Breast epithelium (tissue), 4 donors: ENCODE measurements around the gene SLC1A7. TPM values are rescaled to one million over a fixed set of nuclear protein-coding genes. Genes with fewer than 3 reads are reported as not detected.

Experiments
- DNase-seq, 2 donors: peaks; one replicate each; pipeline ENCODE4 v3.0.0-alpha.2; 2019; ENCODE audit warnings: low spot score in 2 of 2
- H3K27ac ChIP-seq, 2 donors: fragments of 200-600 bp; sonication (generic) in 1 of 2; one replicate each; pipeline ENCODE4 v1.5.1; 2016 to 2019; ENCODE audit warnings: mild to moderate bottlenecking in 1 of 2
- H3K27me3 ChIP-seq, 2 donors: fragments of 200-600 bp; sonication (generic) in 1 of 2; one replicate each; pipeline versions ENCODE4 v1.5.1 to v1.6.0; 2017 to 2019; ENCODE audit warnings: control low read depth in 1 of 2, mild to moderate bottlenecking in 1 of 2
- H3K36me3 ChIP-seq: fragments of 200-600 bp; one replicate; pipeline ENCODE4 v1.5.1; 2019
- H3K4me1 ChIP-seq, 2 donors: fragments of 200-600 bp; sonication (generic); one replicate each; pipeline ENCODE4 v1.5.1; 2016 to 2019; ENCODE audit warnings: control low read depth in 1 of 2
- H3K4me3 ChIP-seq, 3 donors: fragments of 200-600 bp; sonication (generic); 1 replicate in 2 of 3; 2 replicates in 1 of 3; pipeline ENCODE4 v1.5.1; 2016 to 2019; ENCODE audit warnings: mild to moderate bottlenecking in 3 of 3, moderate library complexity in 2 of 3
- H3K9me3 ChIP-seq, 2 donors: fragments of 200-600 bp; sonication (generic) in 1 of 2; one replicate each; pipeline ENCODE4 v1.5.1; 2016 to 2019; ENCODE audit warnings: control low read depth in 1 of 2
- CTCF ChIP-seq, 3 donors: fragments of 450-650 bp; IDR thresholded peaks; one replicate each; pipeline ENCODE4 v1.5.1; 2016 to 2017; ENCODE audit warnings: antibody characterized with exemption in 3 of 3, mild to moderate bottlenecking in 3 of 3, moderate library complexity in 3 of 3
- POLR2A ChIP-seq: fragments of 450-650 bp; IDR thresholded peaks from one replicate; pipeline ENCODE4 v1.6.1; 2016; ENCODE audit warnings: antibody characterized with exemption, mild to moderate bottlenecking, moderate library complexity
- POLR2AphosphoS5 ChIP-seq, 3 donors: sonication (generic); formaldehyde crosslinking; IDR thresholded peaks; one replicate each; pipeline ENCODE4 v1.6.1; 2017; ENCODE audit warnings: antibody characterized with exemption in 3 of 3
- intact Hi-C: fragments of 100-400 bp; cut with DNase I; formaldehyde crosslinking; loops from one replicate; pipeline ENCODE4 v1.15.1; 2023; ENCODE audit warnings: low total_unique reads
- total RNA-seq, 3 donors: library from RNA; depleted of rRNA; stranded (reverse); fragments of >200 nt; gene quantifications; one replicate each; pipeline ENCODE4 v1.1.0, GENCODE V29; 2016

Gene SLC1A7
- total RNA-seq, 3 donors from 2014 or later: 0.16 TPM; not detected in 2

- Histone ChIP-seq H3K36me3 (no peaks in the 10 kb centered on the region), H3K9me3 (no peaks in the 10 kb centered on the region), H3K27me3 (no peaks in the 10 kb centered on the region), H3K27ac (no peak overlapping the region), H3K4me3 (no peak overlapping the region), H3K4me1 (no peaks in the 10 kb centered on the region)
- no peak for DNase-seq
- TF ChIP-seq POLR2A: no peak
- TF ChIP-seq CTCF (IDR thresholded peaks at IDR 0.05): no peak
- TF ChIP-seq POLR2AphosphoS5 (IDR thresholded peaks at IDR 0.05): no peak
- intact Hi-C loops: no loop called here
These were observed 24.5 kb upstream of the SLC1A7 start for GRCh38 chr1:53166912-53167311.

GRCh38 chr1:53166366-53166765, 23.9 kb upstream of the SLC1A7 start:
- H3K9me3 ChIP-seq: no peaks in the 10 kb centered on the region
- no peaks in the 10 kb centered on the region for H3K36me3 ChIP-seq
- DNase-seq: no peak
- H3K4me3 ChIP-seq: no peak overlapping the region
- H3K4me1 ChIP-seq: no peaks in the 10 kb centered on the region
- TF ChIP-seq POLR2AphosphoS5 (IDR thresholded peaks at IDR 0.05) (no peak), CTCF (IDR thresholded peaks at IDR 0.05) (no peak), POLR2A (no peak)
- H3K27me3 ChIP-seq: no peaks in the 10 kb centered on the region
- intact Hi-C loops: no loop called here
- no peak overlapping the region for H3K27ac ChIP-seq

- H3K9me3 ChIP-seq: no peaks in the 10 kb centered on the region
- no peak overlapping the region for H3K27ac ChIP-seq
- intact Hi-C loops: no loop called here
- no peak for DNase-seq
- H3K27me3 ChIP-seq: no peaks in the 10 kb centered on the region
- no peaks in the 10 kb centered on the region for H3K4me1 ChIP-seq
- H3K36me3 ChIP-seq: no peaks in the 10 kb centered on the region
- H3K4me3 ChIP-seq: no peak overlapping the region
- no peak for TF ChIP-seq CTCF (IDR thresholded peaks at IDR 0.05)
- TF ChIP-seq POLR2A: no peak
- TF ChIP-seq POLR2AphosphoS5 (IDR thresholded peaks at IDR 0.05): no peak
These were observed 23.0 kb upstream of the SLC1A7 start for GRCh38 chr1:53165408-53165961.

- Histone ChIP-seq H3K27me3 (no peaks in the 10 kb centered on the region), H3K9me3 (no peaks in the 10 kb centered on the region), H3K4me3 (no peak overlapping the region), H3K4me1 (no peaks in the 10 kb centered on the region), H3K36me3 (no peaks in the 10 kb centered on the region), H3K27ac (no peak overlapping the region)
- no peak for TF ChIP-seq POLR2A
- TF ChIP-seq POLR2AphosphoS5 (IDR thresholded peaks at IDR 0.05): no peak
- no peak for TF ChIP-seq CTCF (IDR thresholded peaks at IDR 0.05)
- no peak for DNase-seq
- intact Hi-C loops: no loop called here
These were observed 20.9 kb upstream of the SLC1A7 start for GRCh38 chr1:53163291-53163768.

GRCh38 chr1:53162621-53163020, 20.2 kb upstream of the SLC1A7 start:
- no peak for DNase-seq
- Histone ChIP-seq H3K4me3 (no peak overlapping the region), H3K27me3 (no peaks in the 10 kb centered on the region), H3K36me3 (no peaks in the 10 kb centered on the region), H3K9me3 (no peaks in the 10 kb centered on the region), H3K27ac (no peak overlapping the region), H3K4me1 (no peaks in the 10 kb centered on the region)
- TF ChIP-seq CTCF (IDR thresholded peaks at IDR 0.05): no peak
- TF ChIP-seq POLR2A: no peak
- TF ChIP-seq POLR2AphosphoS5 (IDR thresholded peaks at IDR 0.05): no peak
- intact Hi-C loops: no loop called here
